ENCODE measurements around the gene PCDHB9. TPM values are rescaled to one million over a fixed set of nuclear protein-coding genes. Genes with fewer than 3 reads are reported as not detected.
"Not testable (repeated sequence)": the region's sequence is repeated elsewhere in the genome, so short reads cannot be mapped to it uniquely, and the experiment has no call there.

Gene PCDHB9
- total and polyA plus RNA-seq, 12 donors = 0.25 to 3.4 (median 0.79) TPM

DNA sequence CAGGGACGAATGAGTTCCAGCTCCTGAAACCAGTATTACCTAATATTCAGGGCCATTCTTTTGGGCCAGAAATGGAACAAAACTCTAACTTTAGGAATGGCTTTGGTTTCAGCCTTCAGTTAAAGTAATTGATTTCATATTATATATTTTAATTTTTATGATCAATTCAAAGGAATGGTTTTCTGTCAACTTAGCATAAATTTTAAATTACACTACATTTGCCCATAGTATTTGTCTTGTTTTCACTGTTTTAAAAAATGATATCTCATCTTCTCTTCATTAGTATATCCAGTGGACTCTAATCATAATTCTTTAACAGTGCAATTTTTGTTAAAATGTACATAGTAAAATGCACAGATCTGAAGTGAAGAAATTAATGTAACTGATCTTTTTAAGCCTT lies 6.6 kb upstream of the PCDHB9 start:
- intact Hi-C loops (cut with DNase I) = loop anchor here in 3 of 10 donors (5.0 to 10.0 kb wide), 2 partner anchors 382 to 384 kb away; no protein-coding TSS in a partner anchor
- H3K27ac ChIP-seq = no peak overlapping the region
- H3K36me3 ChIP-seq = peaks cover 0 to 12% (median 0%) of the 10 kb centered on the region in 9 donors
- peaks cover 0 to 72% (median 60%) of the 10 kb centered on the region in 7 donors for H3K27me3 ChIP-seq
- no peak for TF ChIP-seq CTCF (IDR thresholded peaks at IDR 0.05)
- ATAC-seq (no peak), DNase-seq (no peak)
- H3K9me3 ChIP-seq = peaks cover 0 to 84% (median 18%) of the 10 kb centered on the region in 11 donors
- WGBS, 2 donors = 41 to 45% methylated on average over 1 of the region's 1 CpG
- no peak overlapping the region for H3K4me3 ChIP-seq
- no peaks in the 10 kb centered on the region for H3K4me1 ChIP-seq

DNA sequence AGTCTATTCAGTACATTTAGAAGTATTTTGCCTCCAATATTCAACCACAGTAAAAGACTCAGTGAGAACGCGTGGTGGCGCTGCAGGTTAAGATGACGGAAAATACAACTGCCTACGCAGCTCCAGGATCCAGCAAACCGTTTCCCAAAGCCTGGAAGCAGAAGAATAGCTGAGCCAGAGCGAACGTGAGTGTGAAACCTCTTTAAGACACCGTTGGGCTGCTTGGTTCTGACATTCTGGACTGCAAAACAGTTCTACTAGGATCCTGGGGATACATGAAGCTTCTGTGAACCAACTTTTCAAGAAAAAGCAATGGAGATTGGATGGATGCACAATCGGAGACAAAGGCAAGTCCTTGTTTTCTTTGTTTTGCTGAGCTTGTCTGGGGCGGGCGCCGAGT lies 4.7 kb upstream of the PCDHB9 start, which contains the start of gene PCDHB16:
Gene PCDHB16 (plus strand): TSS at position 140 of the 400 bp plus-strand sequence. CDS start 173 bp downstream, at position 313.
- intact Hi-C loops (cut with DNase I) = loop anchor here in 3 of 10 donors (5.0 to 10.0 kb wide), 2 partner anchors 380 to 383 kb away; no protein-coding TSS in a partner anchor
- H3K9me3 ChIP-seq = peaks cover 0 to 86% (median 21%) of the 10 kb centered on the region in 11 donors
- ATAC-seq (peak in 4 of 8 donors; percentile 67 to 93 (median 76)), DNase-seq (peak; percentile 38 to 69)
- peaks cover 0 to 16% (median 0%) of the 10 kb centered on the region in 9 donors for H3K36me3 ChIP-seq
- H3K27ac ChIP-seq = peak within 1 kb of the TSS in 5 of 10 donors; percentile 24 to 79 (median 68)
- no peaks in the 10 kb centered on the region for H3K4me1 ChIP-seq
- 12 to 14% methylated on average over 13 of the region's 13 CpGs for WGBS, 2 donors
- H3K27me3 ChIP-seq = peaks cover 0 to 54% (median 41%) of the 10 kb centered on the region in 7 donors
- peak in 8 of 9 donors; percentile 9 to 65 (median 43) for TF ChIP-seq CTCF (IDR thresholded peaks at IDR 0.05)
- peak within 1 kb of the TSS; percentile 14 to 58 (median 20) for H3K4me3 ChIP-seq

GRCh38 chr5:141184117-141184855 lies 2.7 kb upstream of the PCDHB9 start:
- WGBS, 2 donors = 30 to 31% methylated on average over 38 to 52 of the region's 69 CpGs
- intact Hi-C loops (cut with DNase I) = loop anchor here in 3 of 10 donors (5.0 to 10.0 kb wide), 2 partner anchors 378 to 381 kb away; no protein-coding TSS in a partner anchor
- not testable (repeated sequence) for ATAC-seq, H3K4me3 ChIP-seq, DNase-seq, H3K27ac ChIP-seq, H3K4me1 ChIP-seq
- H3K9me3 ChIP-seq = peaks cover 0 to 92% (median 24%) of the 10 kb centered on the region in 11 donors
- peaks cover 0 to 44% (median 25%) of the 10 kb centered on the region in 7 donors for H3K27me3 ChIP-seq
- peaks cover 0 to 16% (median 0%) of the 10 kb centered on the region in 9 donors for H3K36me3 ChIP-seq

DNA sequence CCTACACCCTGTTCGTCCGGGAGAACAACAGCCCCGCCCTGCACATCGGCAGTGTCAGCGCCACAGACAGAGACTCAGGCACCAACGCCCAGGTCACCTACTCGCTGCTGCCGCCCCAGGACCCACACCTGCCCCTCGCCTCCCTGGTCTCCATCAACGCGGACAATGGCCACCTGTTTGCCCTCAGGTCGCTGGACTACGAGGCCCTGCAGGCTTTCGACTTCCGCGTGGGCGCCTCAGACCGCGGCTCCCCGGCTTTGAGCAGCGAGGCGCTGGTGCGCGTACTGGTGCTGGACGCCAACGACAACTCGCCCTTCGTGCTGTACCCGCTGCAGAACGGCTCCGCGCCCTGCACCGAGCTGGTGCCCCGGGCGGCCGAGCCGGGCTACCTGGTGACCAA lies 1.7 kb downstream of the PCDHB9 start:
- not testable (repeated sequence) for H3K27ac ChIP-seq, DNase-seq, ATAC-seq, H3K4me1 ChIP-seq, H3K4me3 ChIP-seq
- Histone ChIP-seq H3K36me3 (peaks cover 0 to 16% (median 0%) of the 10 kb centered on the region in 9 donors), H3K27me3 (peaks cover 0 to 29% (median 18%) of the 10 kb centered on the region in 7 donors), H3K9me3 (peaks cover 0 to 92% (median 38%) of the 10 kb centered on the region in 11 donors)
- intact Hi-C loops (cut with DNase I) = loop anchor here in 1 of 10 donors (10.0 kb wide), 1 partner anchor 376 kb away; no protein-coding TSS in a partner anchor
- 26 to 28% methylated on average over 27 to 28 of the region's 37 CpGs for WGBS, 2 donors

- 26 to 30% methylated on average over 19 to 31 of the region's 35 CpGs for WGBS, 2 donors
- H3K27ac ChIP-seq, DNase-seq, H3K4me3 ChIP-seq, ATAC-seq, H3K4me1 ChIP-seq: not testable (repeated sequence)
- peaks cover 0 to 16% (median 0%) of the 10 kb centered on the region in 9 donors for H3K36me3 ChIP-seq
- peaks cover 0 to 29% (median 18%) of the 10 kb centered on the region in 7 donors for H3K27me3 ChIP-seq
- intact Hi-C loops (cut with DNase I) = loop anchor here in 1 of 10 donors (10.0 kb wide), 1 partner anchor 376 kb away; no protein-coding TSS in a partner anchor
- H3K9me3 ChIP-seq = peaks cover 0 to 90% (median 38%) of the 10 kb centered on the region in 11 donors
Measured at GRCh38 chr5:141189131-141189530, 2.2 kb downstream of the PCDHB9 start.

Data from heart right ventricle (tissue), 16 donors.